Peyer's patch (tissue), 4 donors: ENCODE results near the gene MPV17.

ENCODE experiments used
- CTCF ChIP-seq, 6 experiments: fragments of 450-650 bp in 4 of 6; fragments of 200-600 bp in 2 of 6; sonication (generic) in 1 of 6; IDR thresholded peaks; one replicate each; pipeline ENCODE4 v1.5.1; 2017 to 2019; ENCODE audit warnings: antibody characterized with exemption in 6 of 6, mild to moderate bottlenecking in 3 of 6, moderate library complexity in 1 of 6
- POLR2A ChIP-seq, 2 donors: fragments of 450-650 bp; IDR thresholded peaks; one replicate each; pipeline ENCODE4 v1.5.1; 2017; ENCODE audit warnings: antibody characterized with exemption in 2 of 2, mild to moderate bottlenecking in 2 of 2, moderate library complexity in 2 of 2

- TF ChIP-seq CTCF (IDR thresholded peaks at IDR 0.05) (no peak), POLR2A (IDR thresholded peaks at IDR 0.05) (no peak)
Observed at GRCh38 chr2:27347641-27348040, 24.7 kb upstream of the MPV17 start.
